IPS-15b (cell line): ENCODE data around the gene GABPB2.
A peak's percentile ranks its signal among the peaks of the same experiment; 100 is the strongest.

Experiments used
- H3K27me3 ChIP-seq: one replicate; pipeline ENCODE4 v1.6.1; 2013; ENCODE audit warnings: low read length; ENCODE audit not compliant: control insufficient read depth, insufficient read depth
- H3K36me3 ChIP-seq: one replicate; pipeline ENCODE4 v1.6.1; 2013; ENCODE audit warnings: low read length; ENCODE audit not compliant: control insufficient read depth, insufficient read depth
- H3K4me1 ChIP-seq: one replicate; pipeline ENCODE4 v1.6.1; 2013; ENCODE audit warnings: mild to moderate bottlenecking, low read length; ENCODE audit not compliant: control insufficient read depth, insufficient read depth
- H3K4me3 ChIP-seq: one replicate; pipeline ENCODE4 v1.5.1; 2013; ENCODE audit warnings: low read depth, low read length
- H3K9ac ChIP-seq: one replicate; pipeline ENCODE4 v1.6.1; 2013; ENCODE audit warnings: low read depth, mild to moderate bottlenecking, low read length
- H3K9me3 ChIP-seq: one replicate; pipeline ENCODE4 v1.6.1; 2013; ENCODE audit warnings: mild to moderate bottlenecking, low read length; ENCODE audit not compliant: control insufficient read depth, insufficient read depth

The GABPB2 gene

DNA sequence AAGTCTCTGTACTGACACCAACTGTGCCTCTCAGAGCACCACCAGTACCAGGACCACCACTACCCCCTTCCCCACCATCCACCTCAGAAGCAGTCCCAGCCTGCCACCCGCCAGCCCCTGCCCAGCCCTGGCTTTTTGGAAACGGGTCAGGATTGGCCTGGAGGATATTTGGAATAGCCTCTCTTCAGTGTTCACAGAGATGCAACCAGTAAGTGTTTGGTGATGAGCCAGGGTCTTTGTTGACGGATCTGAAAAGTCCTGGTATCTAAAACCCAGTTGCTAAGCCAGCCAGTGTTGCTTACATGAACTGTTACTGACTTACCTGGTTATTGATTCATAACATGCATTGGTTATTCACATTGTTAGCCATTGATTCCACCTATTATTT, 21.9 kb upstream of the GABPB2 start:
- no peaks in the 10 kb centered on the region for H3K27me3 ChIP-seq
- H3K9ac ChIP-seq: peak overlapping the region; percentile 79
- no peaks in the 10 kb centered on the region for H3K4me1 ChIP-seq
- peak overlapping the region; percentile 94 for H3K4me3 ChIP-seq
- peaks cover 8% of the 10 kb centered on the region for H3K36me3 ChIP-seq
- no peaks in the 10 kb centered on the region for H3K9me3 ChIP-seq

DNA sequence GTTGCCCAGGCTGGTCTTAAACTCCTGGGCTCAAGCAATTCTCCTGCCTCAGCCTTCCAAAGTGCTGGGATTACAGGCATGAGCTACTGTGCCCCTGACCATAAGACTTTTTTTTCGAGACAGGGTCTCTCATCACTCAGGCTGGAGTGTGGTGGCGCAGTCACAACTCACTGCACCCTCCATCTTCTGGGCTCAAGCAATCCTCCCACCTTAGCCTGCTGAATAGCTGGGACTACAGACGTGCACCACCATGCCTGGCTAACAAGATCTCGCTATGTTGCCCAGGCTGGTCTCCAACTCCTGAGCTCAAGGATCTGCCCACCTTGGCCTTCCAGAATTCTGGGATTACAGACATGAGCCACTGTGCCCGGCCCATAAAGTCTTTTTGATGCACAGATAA, 21.1 kb upstream of the GABPB2 start:
- no peaks in the 10 kb centered on the region for H3K9me3 ChIP-seq
- H3K27me3 ChIP-seq: no peaks in the 10 kb centered on the region
- no peak overlapping the region for H3K4me3 ChIP-seq
- no peak overlapping the region for H3K9ac ChIP-seq
- peaks cover 13% of the 10 kb centered on the region for H3K36me3 ChIP-seq
- H3K4me1 ChIP-seq: no peaks in the 10 kb centered on the region

DNA sequence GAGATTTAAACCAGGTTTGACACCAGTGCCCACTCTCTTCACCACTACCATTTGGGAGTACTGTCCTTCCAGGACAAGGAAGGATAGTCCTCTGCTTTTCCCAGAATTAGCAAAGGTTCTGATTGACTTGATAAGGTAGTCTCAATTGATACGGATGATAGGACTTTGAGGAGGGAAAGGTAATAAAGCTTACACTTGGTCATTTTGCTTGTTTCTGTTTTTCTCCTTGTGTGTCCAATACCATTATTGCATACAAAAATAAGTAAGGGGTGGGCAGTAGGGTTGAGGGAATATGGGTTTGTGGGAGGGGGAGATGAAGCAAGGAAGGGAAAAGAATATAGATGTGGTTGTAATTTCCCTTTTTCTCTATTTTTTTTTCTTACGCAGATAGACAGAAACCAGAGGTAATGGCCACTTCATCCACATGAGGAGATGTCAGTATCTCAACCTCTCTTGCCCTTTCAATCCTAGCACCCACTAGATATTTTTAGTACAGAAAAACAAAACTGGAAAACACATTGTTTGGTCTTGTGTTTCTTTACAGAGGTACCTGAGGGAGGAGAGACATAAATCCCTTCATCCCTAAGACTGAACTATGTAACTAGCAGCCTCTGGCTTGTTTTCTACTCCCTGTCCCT, 20.4 kb upstream of the GABPB2 start:
- H3K4me3 ChIP-seq: no peak overlapping the region
- no peaks in the 10 kb centered on the region for H3K4me1 ChIP-seq
- no peak overlapping the region for H3K9ac ChIP-seq
- H3K36me3 ChIP-seq: peaks cover 15% of the 10 kb centered on the region
- no peaks in the 10 kb centered on the region for H3K27me3 ChIP-seq
- no peaks in the 10 kb centered on the region for H3K9me3 ChIP-seq

DNA sequence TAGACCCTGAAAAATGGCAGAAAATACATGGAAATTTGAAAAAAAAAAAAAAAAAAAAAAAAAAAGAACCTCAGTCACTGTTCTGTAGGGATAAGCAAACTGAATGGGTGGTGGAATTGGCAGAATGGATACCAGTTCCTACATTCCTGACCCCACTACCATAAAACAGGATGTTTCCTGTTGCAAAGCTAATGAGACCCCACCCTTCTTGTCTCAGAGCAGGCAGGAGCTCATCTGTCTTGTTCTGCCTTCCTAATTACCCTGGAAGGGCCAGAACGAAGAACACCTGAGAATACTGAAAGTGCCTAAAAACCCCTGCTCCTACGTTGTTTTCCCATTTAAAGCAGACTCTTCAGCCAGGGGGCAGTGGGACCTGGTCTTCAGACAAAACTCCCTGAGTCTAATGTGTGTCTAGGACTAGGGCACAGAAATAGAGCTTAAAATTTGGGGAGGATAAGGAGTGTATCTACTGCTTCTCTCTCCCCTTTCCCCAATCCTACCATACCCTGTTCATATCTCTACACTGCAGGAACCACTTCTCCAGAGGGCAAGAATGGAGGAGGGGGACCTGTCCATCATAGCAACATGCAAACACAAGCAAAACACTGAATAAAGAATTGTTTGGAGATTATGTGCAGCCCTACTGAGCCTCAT, 19.1 kb upstream of the GABPB2 start:
- Histone ChIP-seq H3K9me3 (no peaks in the 10 kb centered on the region), H3K4me3 (no peak overlapping the region), H3K36me3 (peaks cover 23% of the 10 kb centered on the region), H3K27me3 (no peaks in the 10 kb centered on the region), H3K4me1 (no peaks in the 10 kb centered on the region), H3K9ac (no peak overlapping the region)

DNA sequence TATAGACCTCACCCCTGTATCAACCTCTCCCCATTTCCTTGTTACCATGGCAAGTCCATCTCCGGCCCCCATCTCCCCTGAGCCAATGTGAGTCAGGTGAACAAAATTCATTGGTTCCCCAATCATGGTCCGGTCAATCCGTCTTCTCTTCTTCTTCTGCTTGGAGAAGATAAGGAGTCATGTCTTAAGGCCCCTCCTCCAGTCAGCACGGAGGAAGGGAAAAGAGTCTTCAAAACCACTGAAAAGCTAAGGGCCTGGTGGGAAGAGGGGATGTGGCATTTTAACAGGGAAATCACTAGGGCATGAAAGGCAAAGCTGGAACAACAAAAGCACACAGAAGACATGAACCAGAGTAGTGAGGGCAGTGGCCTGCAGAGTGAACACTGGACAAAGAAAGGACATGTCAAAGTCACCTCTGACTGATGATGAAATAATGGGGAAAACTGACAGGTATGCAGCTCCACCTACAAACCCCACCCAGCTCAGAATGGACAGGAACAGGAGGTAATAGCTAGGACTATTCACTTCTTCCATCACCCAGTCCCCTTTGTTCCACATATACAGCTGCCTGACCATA, 15.5 kb upstream of the GABPB2 start:
- peaks cover 23% of the 10 kb centered on the region for H3K36me3 ChIP-seq
- H3K27me3 ChIP-seq: no peaks in the 10 kb centered on the region
- H3K9me3 ChIP-seq: no peaks in the 10 kb centered on the region
- peaks cover 4% of the 10 kb centered on the region for H3K4me1 ChIP-seq
- no peak overlapping the region for H3K9ac ChIP-seq
- no peak overlapping the region for H3K4me3 ChIP-seq

DNA sequence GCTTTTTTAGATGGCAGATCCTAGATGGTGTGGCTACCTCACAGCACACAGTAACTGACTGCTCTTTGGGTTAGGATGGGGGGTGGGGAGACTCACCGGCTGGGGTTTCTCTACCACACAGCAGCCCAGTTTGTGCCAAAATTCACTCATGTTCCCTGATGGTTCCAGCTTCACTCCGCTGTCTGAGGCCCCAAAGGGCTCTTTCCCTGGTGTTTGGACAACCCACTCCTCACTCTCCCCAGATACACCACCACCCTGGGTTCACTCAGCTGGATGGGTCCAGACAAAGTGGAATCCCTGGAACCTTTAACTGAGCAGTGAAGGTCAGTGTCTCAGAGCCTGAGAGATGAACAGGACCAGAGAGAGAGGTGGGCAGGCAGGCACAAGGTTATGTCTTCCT, 15.0 kb upstream of the GABPB2 start:
- no peaks in the 10 kb centered on the region for H3K27me3 ChIP-seq
- H3K9me3 ChIP-seq: no peaks in the 10 kb centered on the region
- peaks cover 23% of the 10 kb centered on the region for H3K36me3 ChIP-seq
- peaks cover 4% of the 10 kb centered on the region for H3K4me1 ChIP-seq
- no peak overlapping the region for H3K4me3 ChIP-seq
- H3K9ac ChIP-seq: no peak overlapping the region

DNA sequence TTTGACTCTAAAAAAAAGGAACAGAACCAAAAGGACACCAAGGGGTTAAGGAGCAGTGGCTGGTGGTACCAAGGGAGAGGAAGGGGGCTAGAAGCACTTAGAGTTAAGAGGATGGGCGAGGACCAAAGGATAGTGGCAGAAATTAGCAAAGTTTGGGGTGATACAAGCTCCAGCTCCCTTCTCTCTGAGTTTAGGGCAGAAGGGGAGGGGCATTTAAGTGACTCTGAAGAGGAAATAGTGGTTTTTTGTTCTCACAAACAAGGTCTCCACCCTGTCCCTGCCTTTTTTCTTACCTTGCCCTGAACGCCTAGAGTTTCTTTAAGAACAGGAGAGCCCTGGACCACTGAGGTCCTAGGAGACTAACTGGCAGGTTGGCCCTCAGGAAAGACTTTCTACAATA, 14.4 kb upstream of the GABPB2 start:
- peaks cover 4% of the 10 kb centered on the region for H3K4me1 ChIP-seq
- peaks cover 23% of the 10 kb centered on the region for H3K36me3 ChIP-seq
- no peak overlapping the region for H3K9ac ChIP-seq
- H3K4me3 ChIP-seq: no peak overlapping the region
- H3K9me3 ChIP-seq: no peaks in the 10 kb centered on the region
- H3K27me3 ChIP-seq: no peaks in the 10 kb centered on the region

DNA sequence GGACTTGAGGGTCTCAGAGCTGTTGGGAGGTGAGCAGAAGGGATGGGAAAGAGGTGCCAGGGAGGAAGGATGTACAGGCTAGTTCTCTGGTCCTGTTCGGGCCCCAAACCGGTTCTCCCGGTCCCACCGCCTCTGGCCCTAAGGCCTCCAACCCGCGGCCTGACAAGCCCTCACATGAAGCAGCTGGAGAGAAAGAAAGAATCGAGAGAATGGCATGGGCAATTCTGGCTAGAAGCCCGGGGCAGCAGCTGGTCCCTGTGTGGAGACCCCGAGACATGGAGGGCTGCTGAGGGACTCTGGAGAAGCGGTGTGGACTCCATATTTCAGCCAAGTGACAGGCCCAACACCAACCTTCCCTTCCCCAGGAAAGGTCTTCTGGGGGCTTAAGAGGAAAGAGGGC, 11.9 kb upstream of the GABPB2 start:
- Histone ChIP-seq H3K4me1 (peaks cover 8% of the 10 kb centered on the region), H3K36me3 (peaks cover 14% of the 10 kb centered on the region), H3K4me3 (peak overlapping the region; percentile 95), H3K9me3 (no peaks in the 10 kb centered on the region), H3K27me3 (no peaks in the 10 kb centered on the region), H3K9ac (peak overlapping the region; percentile 90)

DNA sequence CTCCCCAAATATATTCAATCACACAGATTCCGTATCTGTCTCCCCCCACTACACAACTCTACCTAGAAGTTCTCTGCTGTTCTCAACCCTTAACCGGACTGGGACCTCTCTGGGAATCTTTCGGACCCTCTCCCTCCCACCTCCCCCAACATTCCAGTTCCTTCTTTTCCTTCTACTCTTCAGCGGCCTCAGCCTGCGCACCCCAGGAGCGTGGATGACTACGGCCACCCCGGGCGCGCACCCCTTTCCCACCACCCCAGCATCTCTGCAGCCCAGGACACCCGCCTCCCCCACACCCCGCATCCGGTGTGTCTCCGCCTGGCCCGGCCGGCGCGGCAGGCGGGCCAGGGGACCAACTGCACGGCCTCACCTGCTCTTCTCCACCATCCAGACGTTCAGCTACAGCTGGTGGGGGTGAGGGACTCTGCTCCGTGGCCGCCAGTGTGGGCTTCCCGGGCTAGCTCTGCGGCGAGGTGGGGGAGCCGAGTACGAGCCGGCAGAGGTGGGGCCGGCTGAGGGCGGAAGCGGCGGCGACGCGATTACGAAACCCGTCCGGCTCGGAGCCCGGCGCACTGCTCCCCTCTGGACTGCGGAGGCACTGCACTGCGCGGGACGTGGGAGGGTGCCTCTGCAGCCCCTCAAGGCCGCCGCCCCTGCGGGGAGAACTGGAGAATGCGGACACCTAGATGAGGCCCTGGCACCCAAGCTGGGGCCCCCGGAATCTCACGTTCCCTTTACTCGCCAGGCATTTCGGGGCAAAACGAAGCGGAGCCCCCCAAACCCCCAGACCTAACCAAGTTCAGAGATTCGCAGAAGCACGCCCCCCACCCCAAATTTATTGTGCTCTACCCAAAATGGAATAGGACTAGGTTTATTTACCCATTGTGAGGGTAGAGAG, 11.2 kb upstream of the GABPB2 start, which contains the start of gene CDC42SE1:
TSS of gene CDC42SE1 (minus strand) at position 514 of the 898 bp plus-strand sequence. CDS start 3,892 bp downstream, outside the sequence.
- Histone ChIP-seq H3K9me3 (no peaks in the 10 kb centered on the region), H3K4me3 (peak within 1 kb of the TSS; percentile 95), H3K27me3 (no peaks in the 10 kb centered on the region), H3K9ac (peak within 1 kb of the TSS; percentile 90), H3K36me3 (peaks cover 9% of the 10 kb centered on the region), H3K4me1 (peaks cover 10% of the 10 kb centered on the region)

DNA sequence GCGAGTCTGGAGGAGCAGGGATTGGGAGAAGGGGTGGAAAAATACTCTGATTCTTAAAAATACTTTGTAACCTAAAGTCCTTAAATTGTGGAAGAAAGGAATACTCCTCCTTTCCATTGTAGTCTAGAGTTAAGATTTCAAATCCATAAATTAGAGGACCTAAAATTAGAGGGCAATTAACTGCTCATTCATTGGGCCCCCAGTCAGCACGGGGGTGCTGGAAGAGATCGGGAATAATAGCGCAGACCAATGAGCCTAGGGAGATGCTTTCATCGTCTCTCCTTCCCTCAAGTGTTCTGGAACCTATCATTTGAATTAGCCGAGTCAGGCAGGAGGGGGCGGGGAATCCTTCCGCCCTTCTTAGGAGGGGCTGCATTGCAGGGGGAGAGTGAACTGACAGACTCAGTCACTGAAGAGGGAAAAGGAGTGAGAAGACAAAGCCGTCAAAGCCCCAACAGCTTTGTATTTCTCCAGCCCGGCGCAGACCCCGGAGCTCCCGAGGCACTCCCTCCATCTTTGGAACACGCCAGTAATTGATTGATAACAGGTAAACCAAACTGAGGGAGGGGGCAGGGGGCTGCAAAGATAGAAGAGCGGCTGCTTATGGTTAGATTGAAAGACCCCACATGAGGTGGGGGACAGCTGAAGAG, 10.4 kb upstream of the GABPB2 start, which contains the start of gene MLLT11:
TSS of gene MLLT11 (plus strand) at position 391 of the 650 bp plus-strand sequence. CDS start 6,828 bp downstream, outside the sequence.
- H3K9me3 ChIP-seq: no peaks in the 10 kb centered on the region
- peaks cover 11% of the 10 kb centered on the region for H3K4me1 ChIP-seq
- peak within 1 kb of the TSS; percentile 90 for H3K9ac ChIP-seq
- H3K27me3 ChIP-seq: no peaks in the 10 kb centered on the region
- peaks cover 8% of the 10 kb centered on the region for H3K36me3 ChIP-seq
- H3K4me3 ChIP-seq: peak within 1 kb of the TSS; percentile 95
